ENCODE results near the gene FBF1. TPM values are rescaled to one million over a fixed set of nuclear protein-coding genes. Genes with fewer than 3 reads are reported as not detected.

The FBF1 gene
- total and polyA plus RNA-seq, 9 of the 15 experiments (the other 6 are each of a cell fraction or from before 2014, with no cell fraction given) = 0.46 to 14.9 (median 7.5) TPM

GRCh38 chr17:75877752-75878173, 63.1 kb downstream of the FBF1 start:
- no peaks in the 10 kb centered on the region for H3K36me3 ChIP-seq (ENCODE audit: control insufficient read depth, insufficient read depth, low read length)
- intact Hi-C loops (cut with micrococcal nuclease) = no loop called here
- FAIRE-seq = no peak
- peak in 3 of 4 experiments; percentile 54 to 65 (median 63) for DNase-seq (ENCODE audit: extremely low read depth in 1 of 4, low spot score in 3 of 4)
- no peaks in the 10 kb centered on the region for H4K20me1 ChIP-seq (replicated peaks; ENCODE audit: control insufficient read depth, insufficient read depth, low read length)
- peak; percentile 65 for ATAC-seq
- no peaks in the 10 kb centered on the region for H3K9me3 ChIP-seq (replicated peaks; ENCODE audit: control insufficient read depth, insufficient read depth, low read depth, low read length)
- H3K9me1 ChIP-seq (ENCODE audit: control insufficient read depth, insufficient read depth, low read length) = no peaks in the 10 kb centered on the region
- H3K4me2 ChIP-seq (ENCODE audit: insufficient read depth, low read length) = peak overlapping the region; percentile 76; the same call in 1 of the 2 replicates
- H3K27me3 ChIP-seq (ENCODE audit: control insufficient read depth in 2 of 2, insufficient read depth in 2 of 2, low read length in 2 of 2) = no peaks in the 10 kb centered on the region
- ChIA-PET CTCF (ENCODE audit: low intra/inter-chr PET ratio) (no interaction called here), POLR2A (interaction anchor here (0.6 to 15.8 kb wide), 8 partner anchors 13 to 393 kb away, joined by 3 to 169 read pairs (median 4); partner anchors contain the start of gene TRIM65)
- peaks cover 7 to 67% of the 10 kb centered on the region in 2 experiments for H3K4me1 ChIP-seq (replicated peaks in 1 of 2; ENCODE audit: control insufficient read depth in 2 of 2, insufficient read depth in 2 of 2, low read length in 2 of 2)
- no peak overlapping the region for H3K27ac ChIP-seq (ENCODE audit: extremely low read depth, low read depth, low read length)
- no TSS peak for BruUV-seq (replicated peaks)
- WGBS (ENCODE audit: insufficient coverage, low coverage, missing lambda C conversion rate) = 39% methylated on average over 31 of the region's 56 CpGs
- H3K4me3 ChIP-seq = peak overlapping the region; percentile 45
- H3K9ac ChIP-seq (ENCODE audit: insufficient read depth in 1 of 2, low read depth in 2 of 2, low read length in 2 of 2) = peak overlapping the region; percentile 58 to 93; a peak in 3 of 4 replicates
- in situ Hi-C loops (cut with MboI) = no loop called here
- no peaks in the 10 kb centered on the region for H3K79me2 ChIP-seq (ENCODE audit: control insufficient read depth, insufficient read depth, low read length)
- H2AFZ ChIP-seq (ENCODE audit: low read depth, low read length) = peak overlapping the region; percentile 97; the same call in 1 of the 2 replicates
- TF ChIP-seq ZKSCAN3 (CRISPR knock-in tag; IDR thresholded peaks at IDR 0.05) (no peak), ZNF551 (CRISPR knock-in tag; IDR thresholded peaks at IDR 0.05) (no peak), RAD21 (CRISPR knock-in tag; conservative IDR thresholded peaks at IDR 0.05 in 1 of 2, IDR thresholded peaks at IDR 0.05 in 1 of 2) (peak in 1 of 2 experiments; percentile 34; a peak in 2 of 4 replicates), SRF (CRISPR knock-in tag; IDR thresholded peaks at IDR 0.05) (no peak), HNRNPLL (IDR thresholded peaks at IDR 0.05; ENCODE audit: low read depth, low read length, poor library complexity, severe bottlenecking) (peak; percentile 80), PCBP1 (IDR thresholded peaks at IDR 0.05; ENCODE audit: low read depth, low read length, poor library complexity, severe bottlenecking) (peak; percentile 60), ZFP30 (CRISPR knock-in tag; IDR thresholded peaks at IDR 0.05; ENCODE audit: borderline replicate concordance) (no peak), PTRF (tag; IDR thresholded peaks at IDR 0.05) (no peak), ZBTB33 (CRISPR knock-in tag; IDR thresholded peaks at IDR 0.05) (peak; percentile 98)
- TF ChIP-seq, protein P1, sequence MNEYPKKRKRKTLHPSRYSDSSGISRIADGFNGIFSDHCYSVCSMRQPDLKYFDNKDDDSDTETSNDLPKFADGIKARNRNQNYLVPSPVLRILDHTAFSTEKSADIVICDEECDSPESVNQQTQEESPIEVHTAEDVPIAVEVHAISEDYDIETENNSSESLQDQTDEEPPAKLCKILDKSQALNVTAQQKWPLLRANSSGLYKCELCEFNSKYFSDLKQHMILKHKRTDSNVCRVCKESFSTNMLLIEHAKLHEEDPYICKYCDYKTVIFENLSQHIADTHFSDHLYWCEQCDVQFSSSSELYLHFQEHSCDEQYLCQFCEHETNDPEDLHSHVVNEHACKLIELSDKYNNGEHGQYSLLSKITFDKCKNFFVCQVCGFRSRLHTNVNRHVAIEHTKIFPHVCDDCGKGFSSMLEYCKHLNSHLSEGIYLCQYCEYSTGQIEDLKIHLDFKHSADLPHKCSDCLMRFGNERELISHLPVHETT (CRISPR knock-in tag; conservative IDR thresholded peaks at IDR 0.05 in 1 of 2, IDR thresholded peaks at IDR 0.05 in 1 of 2) = no peak
- TF ChIP-seq, protein P2, sequence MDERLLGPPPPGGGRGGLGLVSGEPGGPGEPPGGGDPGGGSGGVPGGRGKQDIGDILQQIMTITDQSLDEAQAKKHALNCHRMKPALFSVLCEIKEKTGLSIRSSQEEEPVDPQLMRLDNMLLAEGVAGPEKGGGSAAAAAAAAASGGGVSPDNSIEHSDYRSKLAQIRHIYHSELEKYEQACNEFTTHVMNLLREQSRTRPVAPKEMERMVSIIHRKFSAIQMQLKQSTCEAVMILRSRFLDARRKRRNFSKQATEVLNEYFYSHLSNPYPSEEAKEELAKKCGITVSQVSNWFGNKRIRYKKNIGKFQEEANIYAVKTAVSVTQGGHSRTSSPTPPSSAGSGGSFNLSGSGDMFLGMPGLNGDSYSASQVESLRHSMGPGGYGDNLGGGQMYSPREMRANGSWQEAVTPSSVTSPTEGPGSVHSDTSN (CRISPR knock-in tag; IDR thresholded peaks at IDR 0.05; ENCODE audit: low read depth) = no peak
- TF ChIP-seq, protein P2 (tag; conservative IDR thresholded peaks at IDR 0.05; ENCODE audit: low read depth) = no peak
